ENCODE measurements around the gene MATN1. TPM values are rescaled to one million over a fixed set of nuclear protein-coding genes. Genes with fewer than 3 reads are reported as not detected.

Gene MATN1
- polyA plus RNA-seq, 1 experiment = 0.12 TPM

DNA sequence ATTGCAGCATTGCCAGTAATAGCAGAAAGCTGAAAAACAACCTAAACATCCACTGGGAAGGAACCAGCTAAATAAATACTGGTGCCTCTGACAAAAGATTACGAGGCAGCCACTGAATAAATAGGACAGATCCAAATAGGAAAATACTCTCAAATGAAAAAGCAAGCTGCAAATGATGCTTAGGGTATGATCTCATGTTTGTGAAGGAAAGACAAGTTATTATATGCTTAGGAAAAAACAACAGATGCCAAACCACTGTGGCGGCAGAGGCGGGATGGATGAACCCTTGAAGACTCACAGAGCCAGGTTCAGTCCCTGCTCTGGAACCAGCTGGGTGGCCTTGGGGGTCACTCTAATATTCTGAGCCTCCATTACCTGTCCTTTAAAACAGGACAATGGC is 41.6 kb downstream of the MATN1 start:
- Histone ChIP-seq H3K27ac (ENCODE audit: low read depth, low read length) (no peak overlapping the region), H3K27me3 (ENCODE audit: control insufficient read depth, insufficient read depth, low read length) (peaks cover 41% of the 10 kb centered on the region), H3K4me3 (ENCODE audit: low read depth, low read length) (no peak overlapping the region), H3K9me3 (ENCODE audit: control insufficient read depth, insufficient read depth, low read length) (peaks cover 14% of the 10 kb centered on the region)
- no peak for DNase-seq (ENCODE audit: low read depth, low spot score)
- POLR2A ChIA-PET = no interaction called here
- TF ChIP-seq, protein P1, sequence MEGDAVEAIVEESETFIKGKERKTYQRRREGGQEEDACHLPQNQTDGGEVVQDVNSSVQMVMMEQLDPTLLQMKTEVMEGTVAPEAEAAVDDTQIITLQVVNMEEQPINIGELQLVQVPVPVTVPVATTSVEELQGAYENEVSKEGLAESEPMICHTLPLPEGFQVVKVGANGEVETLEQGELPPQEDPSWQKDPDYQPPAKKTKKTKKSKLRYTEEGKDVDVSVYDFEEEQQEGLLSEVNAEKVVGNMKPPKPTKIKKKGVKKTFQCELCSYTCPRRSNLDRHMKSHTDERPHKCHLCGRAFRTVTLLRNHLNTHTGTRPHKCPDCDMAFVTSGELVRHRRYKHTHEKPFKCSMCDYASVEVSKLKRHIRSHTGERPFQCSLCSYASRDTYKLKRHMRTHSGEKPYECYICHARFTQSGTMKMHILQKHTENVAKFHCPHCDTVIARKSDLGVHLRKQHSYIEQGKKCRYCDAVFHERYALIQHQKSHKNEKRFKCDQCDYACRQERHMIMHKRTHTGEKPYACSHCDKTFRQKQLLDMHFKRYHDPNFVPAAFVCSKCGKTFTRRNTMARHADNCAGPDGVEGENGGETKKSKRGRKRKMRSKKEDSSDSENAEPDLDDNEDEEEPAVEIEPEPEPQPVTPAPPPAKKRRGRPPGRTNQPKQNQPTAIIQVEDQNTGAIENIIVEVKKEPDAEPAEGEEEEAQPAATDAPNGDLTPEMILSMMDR (IDR thresholded peaks at IDR 0.05; ENCODE audit: low read depth, low read length) = no peak
- CTCF ChIA-PET = interaction anchor here (1.2 kb wide), 1 partner anchor 301 kb away, joined by 5 read pairs; no protein-coding TSS in a partner anchor

DNA sequence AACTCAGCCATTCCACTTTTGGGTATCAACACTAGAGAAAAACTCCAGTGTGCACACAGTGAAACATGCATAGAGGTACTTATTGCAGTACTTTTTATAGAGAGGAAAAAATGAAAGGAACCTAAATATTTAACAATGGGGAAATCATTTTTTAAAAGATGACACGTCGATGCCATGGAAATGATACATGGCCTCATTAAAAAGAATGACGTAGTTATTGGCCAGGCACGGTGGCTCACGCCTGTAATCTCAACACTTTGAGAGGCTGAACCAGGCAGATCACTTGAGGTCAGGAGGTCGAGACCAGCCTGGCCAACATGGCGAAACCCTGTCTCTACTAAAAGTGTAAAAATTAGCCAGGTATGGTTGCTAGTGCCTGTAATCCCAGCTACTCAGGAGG is 42.5 kb downstream of the MATN1 start:
- POLR2A ChIA-PET = no interaction called here
- no peak for DNase-seq (ENCODE audit: low read depth, low spot score)
- CTCF ChIA-PET = interaction anchor here (1.2 kb wide), 1 partner anchor 300 kb away, joined by 5 read pairs; no protein-coding TSS in a partner anchor
- TF ChIP-seq, protein P1 (IDR thresholded peaks at IDR 0.05; ENCODE audit: low read depth, low read length) = no peak
- no peak overlapping the region for H3K27ac ChIP-seq (ENCODE audit: low read depth, low read length)
- H3K9me3 ChIP-seq (ENCODE audit: control insufficient read depth, insufficient read depth, low read length) = peaks cover 14% of the 10 kb centered on the region
- H3K4me3 ChIP-seq (ENCODE audit: low read depth, low read length) = no peak overlapping the region
- H3K27me3 ChIP-seq (ENCODE audit: control insufficient read depth, insufficient read depth, low read length) = peaks cover 32% of the 10 kb centered on the region

DNA sequence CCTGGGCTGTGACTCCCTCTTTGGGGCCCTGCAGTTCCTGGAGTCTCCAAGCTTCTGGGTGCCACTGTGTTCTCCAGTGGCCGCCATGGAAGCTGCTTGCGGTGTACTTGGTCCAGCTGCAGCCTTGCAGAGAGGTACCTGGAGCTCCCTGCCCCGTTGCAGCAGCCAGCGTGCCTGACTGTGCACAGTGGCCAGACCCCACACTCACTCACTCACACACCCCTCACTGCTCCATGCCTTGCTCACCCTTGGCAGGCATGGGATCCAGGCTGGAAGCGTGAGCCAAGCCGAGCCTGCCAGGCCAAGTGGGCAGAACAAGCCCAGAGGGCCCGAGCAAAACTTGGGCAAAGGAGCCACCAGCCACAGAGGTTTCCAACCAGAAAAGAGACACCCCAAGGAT is 43.0 kb downstream of the MATN1 start:
- H3K9me3 ChIP-seq (ENCODE audit: control insufficient read depth, insufficient read depth, low read length) = peaks cover 14% of the 10 kb centered on the region
- ChIA-PET CTCF (no interaction called here), POLR2A (no interaction called here)
- H3K27me3 ChIP-seq (ENCODE audit: control insufficient read depth, insufficient read depth, low read length) = peaks cover 28% of the 10 kb centered on the region
- TF ChIP-seq, protein P1 (IDR thresholded peaks at IDR 0.05; ENCODE audit: low read depth, low read length) = no peak
- no peak for DNase-seq (ENCODE audit: low read depth, low spot score)
- no peak overlapping the region for H3K27ac ChIP-seq (ENCODE audit: low read depth, low read length)
- H3K4me3 ChIP-seq (ENCODE audit: low read depth, low read length) = no peak overlapping the region

DNA sequence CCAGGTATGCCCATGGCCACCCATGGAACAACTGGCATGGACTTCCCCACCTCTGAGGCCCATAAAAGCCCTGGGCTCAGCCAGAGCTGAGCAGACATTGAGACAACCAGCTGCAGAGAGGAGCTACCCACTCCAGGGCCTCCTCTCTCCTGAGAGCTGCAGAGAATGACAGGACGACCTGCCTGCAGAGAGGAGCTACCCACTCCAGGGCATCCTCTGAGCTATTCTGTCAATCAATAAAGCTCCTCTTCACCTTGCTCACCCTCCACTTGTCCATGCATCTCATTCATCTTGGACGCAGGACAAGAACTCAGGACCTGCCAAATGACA is 43.4 kb downstream of the MATN1 start:
- TF ChIP-seq, protein P1 (IDR thresholded peaks at IDR 0.05; ENCODE audit: low read depth, low read length) = no peak
- peaks cover 14% of the 10 kb centered on the region for H3K9me3 ChIP-seq (ENCODE audit: control insufficient read depth, insufficient read depth, low read length)
- H3K4me3 ChIP-seq (ENCODE audit: low read depth, low read length) = no peak overlapping the region
- H3K27ac ChIP-seq (ENCODE audit: low read depth, low read length) = no peak overlapping the region
- CTCF ChIA-PET = no interaction called here
- POLR2A ChIA-PET = no interaction called here
- no peak for DNase-seq (ENCODE audit: low read depth, low spot score)
- peaks cover 23% of the 10 kb centered on the region for H3K27me3 ChIP-seq (ENCODE audit: control insufficient read depth, insufficient read depth, low read length)

DNA sequence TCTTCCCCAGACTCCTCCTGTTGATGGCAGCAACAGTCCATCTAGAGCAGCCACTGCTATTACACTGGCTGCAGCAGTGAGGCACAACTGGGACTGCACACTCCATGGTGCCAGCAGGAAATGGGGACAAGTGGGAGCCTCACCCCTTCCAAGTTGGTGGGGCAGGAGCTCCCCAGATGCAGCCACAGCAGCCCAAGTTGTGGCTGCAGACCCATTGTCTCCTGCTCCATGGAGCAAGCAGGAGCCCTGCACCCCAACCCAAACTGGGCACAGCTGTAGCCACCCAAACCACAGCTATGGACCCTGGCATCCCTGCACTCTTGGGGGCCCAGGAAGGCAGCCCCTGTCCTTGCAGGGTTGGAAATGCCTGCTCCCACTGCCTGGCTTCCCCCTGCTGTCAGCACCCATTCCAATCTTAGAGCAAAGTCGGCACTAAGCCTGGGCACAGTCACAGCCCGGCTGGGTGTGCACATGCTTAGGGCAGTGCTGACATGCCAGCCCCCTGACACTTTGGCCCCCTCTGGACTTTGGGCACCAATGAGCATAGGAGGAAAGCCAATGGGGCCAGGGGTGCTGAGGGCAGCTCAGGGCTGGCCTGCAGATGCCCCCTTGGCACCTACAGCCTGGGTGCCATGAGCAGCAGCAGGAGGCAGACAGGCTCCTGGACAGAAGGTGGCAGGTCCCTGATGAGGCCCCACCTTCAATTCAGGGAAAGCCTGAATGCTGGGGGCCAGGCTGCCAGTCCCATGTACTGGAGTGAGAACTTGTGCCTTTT is 44.0 kb downstream of the MATN1 start:
- POLR2A ChIA-PET = no interaction called here
- H3K4me3 ChIP-seq (ENCODE audit: low read depth, low read length) = no peak overlapping the region
- H3K27me3 ChIP-seq (ENCODE audit: control insufficient read depth, insufficient read depth, low read length) = peaks cover 18% of the 10 kb centered on the region
- TF ChIP-seq, protein P1 (IDR thresholded peaks at IDR 0.05; ENCODE audit: low read depth, low read length) = no peak
- H3K9me3 ChIP-seq (ENCODE audit: control insufficient read depth, insufficient read depth, low read length) = peaks cover 14% of the 10 kb centered on the region
- CTCF ChIA-PET = no interaction called here
- DNase-seq (ENCODE audit: low read depth, low spot score) = no peak
- no peak overlapping the region for H3K27ac ChIP-seq (ENCODE audit: low read depth, low read length)
